GM21367 (cell line): ENCODE results near the gene KLK1.
"Not testable (repeated sequence)": the region's sequence is repeated elsewhere in the genome, so short reads cannot be mapped to it uniquely, and the experiment has no call there.

Experiments used
- ATAC-seq: cut with Tn5 transposase; IDR thresholded peaks from one replicate; pipeline ENCODE4 v1.9.1; 2021; ENCODE audit not compliant: unreplicated experiment

KLK1 gene

DNA sequence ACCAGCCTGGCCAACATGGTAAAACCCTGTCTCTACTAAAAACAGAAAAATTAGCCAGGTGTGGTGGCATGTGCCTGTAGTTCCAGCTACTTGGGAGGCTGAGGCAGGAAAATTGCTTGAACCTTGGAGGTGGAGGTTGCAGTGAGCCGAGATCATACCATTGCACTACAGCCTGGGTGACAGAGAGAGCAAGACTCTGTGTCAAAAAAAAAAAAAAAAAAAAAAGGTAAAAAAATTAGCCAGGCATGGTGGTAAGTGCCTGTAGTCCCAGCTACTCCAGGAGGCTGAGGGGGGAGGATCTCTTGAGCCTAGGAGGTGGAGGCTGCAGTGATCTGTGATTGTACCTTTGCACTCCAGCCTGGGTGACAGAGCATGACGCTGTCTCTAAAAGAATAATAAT lies 53.4 kb downstream of the KLK1 start, which contains the start of gene GPR32:
TSS of gene GPR32 (plus strand) at position 301 of the 400 bp plus-strand sequence. CDS start 137 bp downstream, outside the sequence.
- ATAC-seq: not testable (repeated sequence)
